ENCODE measurements around the gene WBP2.

Gene WBP2

DNA sequence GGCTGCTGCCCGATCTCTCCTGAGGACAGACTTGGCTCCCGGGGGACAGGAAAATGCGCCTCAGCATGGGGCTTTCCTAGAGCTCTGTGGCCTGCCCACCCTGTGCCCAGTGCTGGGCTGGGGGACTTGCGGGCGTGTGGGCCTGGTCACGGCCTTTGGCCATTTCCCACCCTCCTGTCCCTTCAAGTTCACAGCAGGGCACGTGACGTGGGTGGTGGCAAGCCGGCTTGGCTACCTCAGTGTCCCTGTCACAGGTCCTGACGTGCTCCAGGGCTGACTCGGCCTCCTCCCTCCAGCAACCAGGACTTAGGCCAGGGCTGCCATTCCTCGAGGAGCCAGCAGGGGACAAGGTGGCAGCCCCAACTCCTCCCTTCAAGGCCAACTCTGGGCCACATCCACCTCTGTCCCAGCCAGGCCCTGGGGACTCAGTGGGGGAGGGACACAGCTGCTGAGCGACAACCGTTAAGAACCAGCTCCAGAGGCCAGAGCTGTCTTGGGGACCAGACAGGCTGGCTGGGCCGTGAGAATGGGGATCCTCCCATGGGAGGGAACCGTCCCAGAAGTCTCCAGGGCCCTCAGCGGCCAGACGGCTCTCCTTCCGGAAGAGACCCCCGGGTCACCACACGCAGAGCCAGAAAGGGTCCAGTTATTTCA lies 9.9 kb downstream of the WBP2 start:
- TF ChIP-seq, protein P1, sequence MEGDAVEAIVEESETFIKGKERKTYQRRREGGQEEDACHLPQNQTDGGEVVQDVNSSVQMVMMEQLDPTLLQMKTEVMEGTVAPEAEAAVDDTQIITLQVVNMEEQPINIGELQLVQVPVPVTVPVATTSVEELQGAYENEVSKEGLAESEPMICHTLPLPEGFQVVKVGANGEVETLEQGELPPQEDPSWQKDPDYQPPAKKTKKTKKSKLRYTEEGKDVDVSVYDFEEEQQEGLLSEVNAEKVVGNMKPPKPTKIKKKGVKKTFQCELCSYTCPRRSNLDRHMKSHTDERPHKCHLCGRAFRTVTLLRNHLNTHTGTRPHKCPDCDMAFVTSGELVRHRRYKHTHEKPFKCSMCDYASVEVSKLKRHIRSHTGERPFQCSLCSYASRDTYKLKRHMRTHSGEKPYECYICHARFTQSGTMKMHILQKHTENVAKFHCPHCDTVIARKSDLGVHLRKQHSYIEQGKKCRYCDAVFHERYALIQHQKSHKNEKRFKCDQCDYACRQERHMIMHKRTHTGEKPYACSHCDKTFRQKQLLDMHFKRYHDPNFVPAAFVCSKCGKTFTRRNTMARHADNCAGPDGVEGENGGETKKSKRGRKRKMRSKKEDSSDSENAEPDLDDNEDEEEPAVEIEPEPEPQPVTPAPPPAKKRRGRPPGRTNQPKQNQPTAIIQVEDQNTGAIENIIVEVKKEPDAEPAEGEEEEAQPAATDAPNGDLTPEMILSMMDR (IDR thresholded peaks at IDR 0.05; ENCODE audit: insufficient read depth, low read depth, low read length, missing control alignments): peak; percentile 94
- peak overlapping the region; percentile 87 for H3K4me3 ChIP-seq (ENCODE audit: low read depth, low read length)
- DNase-seq (ENCODE audit: low read depth): peak; percentile 96

- H3K4me3 ChIP-seq (ENCODE audit: low read depth, low read length): peak overlapping the region; percentile 87
- DNase-seq (ENCODE audit: low read depth): peak; percentile 39
- TF ChIP-seq, protein P1 (IDR thresholded peaks at IDR 0.05; ENCODE audit: insufficient read depth, low read depth, low read length, missing control alignments): no peak
These were observed 10.5 kb downstream of the WBP2 start for GRCh38 chr17:75844530-75845057.

DNA sequence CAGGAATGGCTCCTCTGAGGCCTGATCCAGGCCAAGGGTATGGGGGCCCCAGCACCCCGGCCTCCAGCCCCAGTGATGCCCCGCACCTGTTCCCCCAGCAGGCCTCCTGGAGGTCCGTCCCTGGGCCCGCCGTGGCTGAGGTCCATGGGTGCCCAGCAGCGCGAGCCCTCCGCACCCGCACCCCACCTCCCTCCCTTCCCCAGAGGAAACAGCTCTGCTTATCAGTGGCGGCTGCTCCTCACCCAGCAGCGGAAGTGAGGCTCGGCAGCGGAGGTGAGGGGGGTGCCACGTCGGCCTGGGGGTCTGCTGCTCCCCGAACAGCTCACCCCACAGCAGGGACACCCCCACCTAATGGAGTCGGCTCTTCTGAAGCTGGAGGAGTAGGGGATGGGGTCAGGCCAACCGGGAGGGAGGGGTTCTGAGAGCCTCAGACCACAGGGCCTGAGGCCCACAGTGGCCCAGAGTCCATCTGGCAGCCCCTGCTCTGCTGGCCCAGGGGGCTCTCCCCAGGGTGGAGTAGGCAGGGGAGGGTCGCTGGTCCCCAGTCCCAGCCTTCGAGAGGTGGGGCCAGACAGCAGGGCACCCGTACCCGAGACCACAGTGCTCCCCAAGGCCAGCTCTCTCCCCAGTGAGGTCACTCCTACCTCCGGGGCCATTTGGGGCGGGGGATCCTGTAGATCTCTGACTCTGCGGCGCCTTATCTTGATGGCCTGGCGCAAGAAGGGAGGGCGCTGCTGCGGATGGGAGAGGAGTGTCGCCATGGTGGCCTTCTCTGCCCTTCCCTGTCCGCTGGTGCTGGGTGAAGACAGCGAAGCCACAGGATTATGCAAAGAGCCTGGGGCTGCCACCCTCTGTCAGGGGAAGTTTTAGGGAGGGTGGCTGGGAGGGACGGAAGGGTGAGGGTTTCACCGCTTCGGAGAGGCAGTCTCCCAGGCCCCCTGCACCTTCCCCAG lies 11.3 kb downstream of the WBP2 start, which contains the start of gene UNC13D:
TSS of gene UNC13D (minus strand) at position 828 of the 953 bp plus-strand sequence. CDS start at position 761, 67 bp downstream.
- peak; percentile 69 for DNase-seq (ENCODE audit: low read depth)
- TF ChIP-seq, protein P1 (IDR thresholded peaks at IDR 0.05; ENCODE audit: insufficient read depth, low read depth, low read length, missing control alignments): no peak
- H3K4me3 ChIP-seq (ENCODE audit: low read depth, low read length): peak within 1 kb of the TSS; percentile 87

DNA sequence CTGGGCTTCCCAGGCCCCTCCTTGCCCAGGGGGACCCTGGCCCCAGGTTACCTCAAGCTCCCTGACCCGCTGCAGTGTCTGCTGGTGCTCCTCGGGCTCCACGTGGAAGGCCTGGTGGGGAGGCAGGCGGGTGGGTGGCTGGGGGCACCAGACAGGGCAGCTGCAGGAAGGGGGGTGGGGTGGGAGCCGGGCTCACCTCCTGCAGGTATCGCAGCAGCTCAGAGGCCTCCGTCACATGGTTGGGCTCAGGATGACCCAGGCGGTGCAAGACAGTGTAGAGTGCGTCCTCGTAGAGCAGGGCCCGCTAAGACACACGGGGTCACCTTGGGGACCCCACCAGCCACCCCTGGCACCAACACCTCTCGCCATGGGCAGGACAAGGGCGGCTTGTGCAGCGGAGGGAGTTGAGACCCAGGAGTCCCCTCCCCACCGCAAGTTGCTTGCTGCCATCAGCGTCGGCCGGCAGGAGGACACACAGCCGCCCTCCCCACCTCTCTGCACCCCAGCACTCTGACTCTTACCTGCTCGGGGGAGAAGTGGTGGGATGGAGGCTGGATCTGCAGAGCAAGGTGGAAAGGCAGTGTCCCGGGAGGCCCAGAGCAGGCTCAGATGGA lies 12.1 kb downstream of the WBP2 start:
- TF ChIP-seq, protein P1 (IDR thresholded peaks at IDR 0.05; ENCODE audit: insufficient read depth, low read depth, low read length, missing control alignments): peak; percentile 20
- peak; percentile 49 for DNase-seq (ENCODE audit: low read depth)
- peak overlapping the region; percentile 87 for H3K4me3 ChIP-seq (ENCODE audit: low read depth, low read length)

GRCh38 chr17:75842411-75842810 lies 12.7 kb downstream of the WBP2 start:
- no peak overlapping the region; the same call in 1 of the 2 replicates for H3K4me3 ChIP-seq (ENCODE audit: low read depth, low read length)
- TF ChIP-seq, protein P1 (IDR thresholded peaks at IDR 0.05; ENCODE audit: insufficient read depth, low read depth, low read length, missing control alignments): no peak

GRCh38 chr17:75840799-75841164 lies 14.4 kb downstream of the WBP2 start:
- no peak overlapping the region for H3K4me3 ChIP-seq (ENCODE audit: low read depth, low read length)
- TF ChIP-seq, protein P1 (IDR thresholded peaks at IDR 0.05; ENCODE audit: insufficient read depth, low read depth, low read length, missing control alignments): no peak
- DNase-seq (ENCODE audit: low read depth): no peak

More at GRCh38 chr17:75842411-75842810, 12.7 kb downstream of the WBP2 start:
- no peak for DNase-seq (ENCODE audit: low read depth)
